ENCODE results near the gene PAM. TPM values are rescaled to one million over a fixed set of nuclear protein-coding genes. Genes with fewer than 3 reads are reported as not detected.

Gene PAM
- polyA plus RNA-seq, 1 donor from 2014 or later = 363 TPM

GRCh38 chr5:102961671-102962070 is 206.6 kb downstream of the PAM start:
- Histone ChIP-seq H3K4me2 (ENCODE audit: low read length) (no peak overlapping the region), H3K79me2 (replicated peaks; ENCODE audit: insufficient read depth, low read length) (no peaks in the 10 kb centered on the region), H3K9me3 (ENCODE audit: low read length) (no peaks in the 10 kb centered on the region), H4K20me1 (ENCODE audit: insufficient read depth) (no peaks in the 10 kb centered on the region), H3K9ac (ENCODE audit: low read length) (no peak overlapping the region), H3K27me3 (ENCODE audit: insufficient read depth, low read depth, low read length) (no peaks in the 10 kb centered on the region), H3K36me3 (ENCODE audit: insufficient read depth, low read length) (no peaks in the 10 kb centered on the region), H3K4me3 (ENCODE audit: low read length) (no peak overlapping the region), H2AFZ (ENCODE audit: low read depth, low read length) (no peak overlapping the region), H3K27ac (ENCODE audit: low read length) (no peak overlapping the region), H3F3A (ENCODE audit: insufficient read depth, low read length, poor library complexity, severe bottlenecking) (peaks cover 4% of the 10 kb centered on the region), H3K9me2 (ENCODE audit: insufficient read depth, low read length) (no peaks in the 10 kb centered on the region)
- no peak for TF ChIP-seq CTCF (IDR thresholded peaks at IDR 0.05; ENCODE audit: poor library complexity, severe bottlenecking)
- TF ChIP-seq SMC3 (conservative IDR thresholded peaks at IDR 0.05; ENCODE audit: poor library complexity) = no peak
- TF ChIP-seq EZH2 (IDR thresholded peaks at IDR 0.05; ENCODE audit: borderline replicate concordance, insufficient read depth, low read length, poor library complexity, severe bottlenecking) = no peak
- TF ChIP-seq REST (IDR thresholded peaks at IDR 0.05; ENCODE audit: borderline replicate concordance) = no peak
- TF ChIP-seq POLR2AphosphoS5 (IDR thresholded peaks at IDR 0.05) = no peak
- no peak for TF ChIP-seq MXI1 (conservative IDR thresholded peaks at IDR 0.05; ENCODE audit: poor library complexity, severe bottlenecking)
- TF ChIP-seq RAD21 (conservative IDR thresholded peaks at IDR 0.05) = no peak
- TF ChIP-seq EP300 (conservative IDR thresholded peaks at IDR 0.05; ENCODE audit: poor library complexity, severe bottlenecking) = no peak
- no peak for TF ChIP-seq TAF1 (IDR thresholded peaks at IDR 0.05; ENCODE audit: low read depth)

GRCh38 chr5:102965653-102966052 is 210.5 kb downstream of the PAM start:
- Histone ChIP-seq H3K36me3 (ENCODE audit: insufficient read depth, low read length) (no peaks in the 10 kb centered on the region), H3F3A (ENCODE audit: insufficient read depth, low read length, poor library complexity, severe bottlenecking) (no peaks in the 10 kb centered on the region), H3K9ac (ENCODE audit: low read length) (no peak overlapping the region), H3K9me2 (ENCODE audit: insufficient read depth, low read length) (no peaks in the 10 kb centered on the region), H3K4me3 (ENCODE audit: low read length) (no peak overlapping the region), H3K27me3 (ENCODE audit: insufficient read depth, low read depth, low read length) (no peaks in the 10 kb centered on the region), H2AFZ (ENCODE audit: low read depth, low read length) (no peak overlapping the region), H3K79me2 (replicated peaks; ENCODE audit: insufficient read depth, low read length) (no peaks in the 10 kb centered on the region), H4K20me1 (ENCODE audit: insufficient read depth) (no peaks in the 10 kb centered on the region), H3K27ac (ENCODE audit: low read length) (no peak overlapping the region), H3K9me3 (ENCODE audit: low read length) (no peaks in the 10 kb centered on the region), H3K4me2 (ENCODE audit: low read length) (no peak overlapping the region)
- TF ChIP-seq EP300 (conservative IDR thresholded peaks at IDR 0.05; ENCODE audit: poor library complexity, severe bottlenecking) = no peak
- TF ChIP-seq EZH2 (IDR thresholded peaks at IDR 0.05; ENCODE audit: borderline replicate concordance, insufficient read depth, low read length, poor library complexity, severe bottlenecking) = no peak
- TF ChIP-seq REST (IDR thresholded peaks at IDR 0.05; ENCODE audit: borderline replicate concordance) = no peak
- no peak for TF ChIP-seq POLR2AphosphoS5 (IDR thresholded peaks at IDR 0.05)
- TF ChIP-seq TAF1 (IDR thresholded peaks at IDR 0.05; ENCODE audit: low read depth) = no peak
- no peak for TF ChIP-seq SMC3 (conservative IDR thresholded peaks at IDR 0.05; ENCODE audit: poor library complexity)
- TF ChIP-seq MXI1 (conservative IDR thresholded peaks at IDR 0.05; ENCODE audit: poor library complexity, severe bottlenecking) = no peak
- TF ChIP-seq RAD21 (conservative IDR thresholded peaks at IDR 0.05) = no peak
- TF ChIP-seq CTCF (IDR thresholded peaks at IDR 0.05; ENCODE audit: poor library complexity, severe bottlenecking) = no peak

Measured in neural cell (in vitro differentiated cells).